A375 (cell line): ENCODE data around the gene PKIB. TPM values are rescaled to one million over a fixed set of nuclear protein-coding genes. Genes with fewer than 3 reads are reported as not detected.

Experiments
- small RNA-seq: library from RNA; depleted of rRNA; stranded (forward); fragments of <200 nt; gene quantifications from one replicate; pipeline ENCODE3, GENCODE V24; 2014
- total RNA-seq: library from RNA; depleted of rRNA; stranded (reverse); fragments of >200 nt; shearing (Covaris generic); gene quantifications from 2 replicates; pipeline ENCODE4 v1.2.3, GENCODE V29; 2014; rRNA removed

PKIB gene
- 1.4 and 2.3 TPM in 2 replicates for total RNA-seq

GRCh38 chr6:122609881-122610689 lies at the start of gene PKIB:
Gene PKIB, plus strand, starts transcription at chr6:122610405. Its CDS starts 107,390 bp downstream, at chr6:122717795.

Small RNAs within 50 kb of the gene (small RNA-seq; reads per million reads assigned to genes)
- not detected for gene RN7SL564P

Other genes with a start within 250 kb of the PKIB start
- gene HSF2, start 210.8 kb upstream of the PKIB start, total RNA-seq: 14.0 and 15.2 TPM in 2 replicates
- 45.7 and 48.7 TPM in 2 replicates for gene SERINC1, start 138.6 kb upstream of the PKIB start, total RNA-seq
- gene FABP7, start 169.3 kb downstream of the PKIB start, total RNA-seq: 8.4 and 10.9 TPM in 2 replicates
- gene SMPDL3A, start 178.9 kb downstream of the PKIB start, total RNA-seq: 2.1 and 2.3 TPM in 2 replicates